Testis (tissue), 3 donors: ENCODE data around the gene LTBP1. TPM values are rescaled to one million over a fixed set of nuclear protein-coding genes. Genes with fewer than 3 reads are reported as not detected.

ENCODE experiments used
- DNase-seq: peaks from one replicate; pipeline ENCODE4 v3.0.0-alpha.2; 2019
- H3K27ac ChIP-seq, 2 donors: fragments of 200-600 bp; sonication (generic); one replicate each; pipeline ENCODE4 v1.5.1; 2019
- H3K27me3 ChIP-seq: fragments of 200-600 bp; sonication (generic); one replicate; pipeline ENCODE4 v1.5.1; 2019
- H3K36me3 ChIP-seq: fragments of 200-600 bp; sonication (generic); one replicate; pipeline ENCODE4 v1.5.1; 2017; ENCODE audit warnings: low read depth; ENCODE audit errors: missing control alignments
- H3K4me1 ChIP-seq: fragments of 200-600 bp; sonication (generic); one replicate; pipeline ENCODE4 v1.5.1; 2019
- H3K4me3 ChIP-seq, 2 donors: fragments of 200-600 bp; sonication (generic); one replicate each; pipeline ENCODE4 v1.5.1; 2017 to 2019
- H3K9me3 ChIP-seq: fragments of 200-600 bp; sonication (generic); one replicate; pipeline ENCODE4 v1.5.1; 2017
- POLR2A ChIP-seq: fragments of 450-650 bp; IDR thresholded peaks from one replicate; pipeline ENCODE4 v1.6.1; 2017; ENCODE audit warnings: antibody characterized with exemption, mild to moderate bottlenecking, moderate library complexity
- WGBS, 2 donors: methylation state at CpG; one replicate each; pipeline ENCODE4 v1.1.5; 2018; 5-methylcytosine and 5-hydroxymethylcytosine counted together
- intact Hi-C: fragments of 100-400 bp; cut with DNase I; formaldehyde crosslinking; loops from one replicate; pipeline ENCODE4 v1.15.1; 2023; ENCODE audit warnings: low total_unique reads
- polyA plus RNA-seq: library from polyadenylated mRNA; stranded (reverse); fragments of 350-450 nt; fragmentation: Illumina TruSeq; extraction: RNeasy Lipid Tissue Mini Kit (QIAGEN cat#74804); gene quantifications from one replicate; pipeline ENCODE4 v1.2.3, GENCODE V29; 2014; ENCODE audit warnings: low read depth, low replicate concordance; ENCODE audit not compliant: insufficient read depth
- total RNA-seq, 2 donors: library from RNA; depleted of rRNA; stranded (reverse); fragments of >200 nt; gene quantifications; one replicate each; pipeline ENCODE4 v1.2.3, GENCODE V29; 2016
- TF ChIP-seq, protein P1 (sequence below), 3 experiments: fragments of 450-650 bp in 2 of 3; fragments of 200-600 bp in 1 of 3; sonication (generic) in 1 of 3; IDR thresholded peaks; one replicate each; pipeline ENCODE4 v1.5.1; 2016 to 2019; ENCODE audit warnings: antibody characterized with exemption in 3 of 3, mild to moderate bottlenecking in 2 of 3, moderate library complexity in 1 of 3

Gene LTBP1
- total and polyA plus RNA-seq, 3 donors from 2014 or later, result 39.6 to 51.5 (median 44.0) TPM

GRCh38 chr2:32902174-32902573, 44.6 kb upstream of the LTBP1 start:
- Histone ChIP-seq H3K36me3 (no peaks in the 10 kb centered on the region), H3K4me3 (no peak overlapping the region), H3K9me3 (no peaks in the 10 kb centered on the region), H3K4me1 (no peaks in the 10 kb centered on the region), H3K27me3 (no peaks in the 10 kb centered on the region), H3K27ac (no peak overlapping the region)
- DNase-seq, result no peak
- intact Hi-C loops, result no loop called here
- WGBS, 2 donors, result 39 to 92% methylated on average over 1 of the region's 1 CpG
- TF ChIP-seq POLR2A, result no peak
- TF ChIP-seq, protein P1, sequence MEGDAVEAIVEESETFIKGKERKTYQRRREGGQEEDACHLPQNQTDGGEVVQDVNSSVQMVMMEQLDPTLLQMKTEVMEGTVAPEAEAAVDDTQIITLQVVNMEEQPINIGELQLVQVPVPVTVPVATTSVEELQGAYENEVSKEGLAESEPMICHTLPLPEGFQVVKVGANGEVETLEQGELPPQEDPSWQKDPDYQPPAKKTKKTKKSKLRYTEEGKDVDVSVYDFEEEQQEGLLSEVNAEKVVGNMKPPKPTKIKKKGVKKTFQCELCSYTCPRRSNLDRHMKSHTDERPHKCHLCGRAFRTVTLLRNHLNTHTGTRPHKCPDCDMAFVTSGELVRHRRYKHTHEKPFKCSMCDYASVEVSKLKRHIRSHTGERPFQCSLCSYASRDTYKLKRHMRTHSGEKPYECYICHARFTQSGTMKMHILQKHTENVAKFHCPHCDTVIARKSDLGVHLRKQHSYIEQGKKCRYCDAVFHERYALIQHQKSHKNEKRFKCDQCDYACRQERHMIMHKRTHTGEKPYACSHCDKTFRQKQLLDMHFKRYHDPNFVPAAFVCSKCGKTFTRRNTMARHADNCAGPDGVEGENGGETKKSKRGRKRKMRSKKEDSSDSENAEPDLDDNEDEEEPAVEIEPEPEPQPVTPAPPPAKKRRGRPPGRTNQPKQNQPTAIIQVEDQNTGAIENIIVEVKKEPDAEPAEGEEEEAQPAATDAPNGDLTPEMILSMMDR (IDR thresholded peaks at IDR 0.05), result no peak

GRCh38 chr2:32902986-32903385, 43.8 kb upstream of the LTBP1 start:
- no peaks in the 10 kb centered on the region for H3K27me3 ChIP-seq
- intact Hi-C loops, result no loop called here
- H3K27ac ChIP-seq, result no peak overlapping the region
- H3K9me3 ChIP-seq, result no peaks in the 10 kb centered on the region
- no peak for DNase-seq
- H3K4me1 ChIP-seq, result no peaks in the 10 kb centered on the region
- H3K36me3 ChIP-seq, result no peaks in the 10 kb centered on the region
- no peak overlapping the region for H3K4me3 ChIP-seq
- no peak for TF ChIP-seq POLR2A
- TF ChIP-seq, protein P1 (IDR thresholded peaks at IDR 0.05), result no peak
- 56 to 71% methylated on average over 4 of the region's 4 CpGs for WGBS, 2 donors

GRCh38 chr2:32904074-32904473, 42.7 kb upstream of the LTBP1 start:
- H3K4me1 ChIP-seq, result no peaks in the 10 kb centered on the region
- 88 to 90% methylated on average over 3 of the region's 3 CpGs for WGBS, 2 donors
- H3K4me3 ChIP-seq, result no peak overlapping the region
- H3K36me3 ChIP-seq, result no peaks in the 10 kb centered on the region
- H3K27me3 ChIP-seq, result no peaks in the 10 kb centered on the region
- no peak overlapping the region for H3K27ac ChIP-seq
- TF ChIP-seq, protein P1 (IDR thresholded peaks at IDR 0.05), result no peak
- TF ChIP-seq POLR2A, result no peak
- intact Hi-C loops, result no loop called here
- no peaks in the 10 kb centered on the region for H3K9me3 ChIP-seq
- DNase-seq, result no peak

DNA sequence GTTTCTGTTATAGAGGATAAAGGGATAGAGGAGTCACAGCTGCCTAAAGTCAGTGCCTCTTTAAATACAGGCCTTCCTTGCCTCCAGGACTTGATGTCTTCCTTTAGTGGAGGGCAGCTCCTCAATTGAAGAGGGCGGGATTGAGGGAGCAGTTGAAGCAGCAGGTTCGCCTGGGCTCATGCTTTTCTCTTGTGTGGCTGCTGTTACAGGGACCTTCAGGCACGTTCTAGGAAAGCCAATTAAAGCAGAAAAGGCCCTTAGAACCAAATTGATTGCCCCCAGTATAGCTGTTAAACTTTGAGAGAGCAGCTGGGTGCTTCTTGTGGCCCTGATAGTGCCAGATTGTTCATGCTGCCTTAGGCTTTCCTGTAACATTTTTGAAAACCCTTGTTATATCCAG, 42.0 kb upstream of the LTBP1 start:
- Histone ChIP-seq H3K27ac (no peak overlapping the region), H3K4me1 (no peaks in the 10 kb centered on the region), H3K9me3 (no peaks in the 10 kb centered on the region), H3K27me3 (no peaks in the 10 kb centered on the region), H3K36me3 (no peaks in the 10 kb centered on the region), H3K4me3 (no peak overlapping the region)
- WGBS, 2 donors, result 62 to 65% methylated on average over 3 of the region's 3 CpGs
- no peak for DNase-seq
- intact Hi-C loops, result no loop called here
- TF ChIP-seq, protein P1 (IDR thresholded peaks at IDR 0.05), result no peak
- TF ChIP-seq POLR2A, result no peak

DNA sequence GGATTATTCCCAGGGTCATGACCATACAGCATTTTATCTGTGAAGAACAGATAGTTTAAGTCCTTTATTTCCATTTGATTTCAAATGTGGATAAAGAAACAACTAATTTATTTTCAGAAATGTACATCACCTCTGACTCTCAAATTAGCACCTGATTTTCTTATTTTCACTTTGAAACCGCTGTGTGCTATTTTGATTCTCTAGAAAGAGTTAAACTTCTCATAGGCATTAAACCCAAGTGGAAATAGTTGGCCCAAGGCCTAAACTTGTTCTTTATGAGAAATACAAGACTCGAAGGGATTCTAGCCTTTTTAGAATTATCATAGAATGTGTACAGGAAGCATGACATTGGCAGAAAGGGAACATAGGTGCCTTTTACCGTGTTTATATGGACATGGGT, 41.5 kb upstream of the LTBP1 start:
- no peak overlapping the region for H3K4me3 ChIP-seq
- DNase-seq, result no peak
- H3K27me3 ChIP-seq, result no peaks in the 10 kb centered on the region
- no peaks in the 10 kb centered on the region for H3K4me1 ChIP-seq
- no peaks in the 10 kb centered on the region for H3K36me3 ChIP-seq
- H3K9me3 ChIP-seq, result no peaks in the 10 kb centered on the region
- 76 to 82% methylated on average over 3 of the region's 3 CpGs for WGBS, 2 donors
- H3K27ac ChIP-seq, result no peak overlapping the region
- no peak for TF ChIP-seq POLR2A
- TF ChIP-seq, protein P1 (IDR thresholded peaks at IDR 0.05), result no peak
- intact Hi-C loops, result no loop called here
